Naive thymus-derived CD4-positive, alpha-beta T cell (primary cell): ENCODE results near the gene C14orf180. TPM values are rescaled to one million over a fixed set of nuclear protein-coding genes. Genes with fewer than 3 reads are reported as not detected.

Experiments
- ATAC-seq: fragments of 150-1000 bp; cut with Tn5 transposase; 2 replicates; pipeline ENCODE4 v1.10.0; 2021; ENCODE audit warnings: mild to moderate bottlenecking, moderate library complexity
- CTCF ChIA-PET: fragments of 350-600 bp; sonication (Branson Sonifier 250); formaldehyde crosslinking; loops from one replicate; lab custom pipeline; 2021; ENCODE audit warnings: antibody characterized with exemption; lab: Charles Lee
- POLR2A ChIA-PET: fragments of 350-600 bp; sonication (Branson Sonifier 250); formaldehyde crosslinking; loops from one replicate; lab custom pipeline; 2021; ENCODE audit warnings: antibody characterized with exemption, inconsistent platforms; lab: Charles Lee
- DNase-seq, 9 donors: peaks; one replicate each; pipeline versions ENCODE4 v3.0.0 to v3.0.0-alpha.2; 2020 to 2022; ENCODE audit warnings: mixed read lengths in 1 of 9
- H3K27ac ChIP-seq: one replicate; pipeline ENCODE4 v1.7.0; 2013; ENCODE audit warnings: mild to moderate bottlenecking, low read depth, low read length, moderate library complexity
- H3K27me3 ChIP-seq, 2 donors: one replicate each; pipeline ENCODE4 v1.7.0; 2013; ENCODE audit warnings: low read length in 2 of 2, mild to moderate bottlenecking in 2 of 2, moderate library complexity in 2 of 2; ENCODE audit not compliant: control insufficient read depth in 2 of 2, insufficient read depth in 2 of 2
- H3K36me3 ChIP-seq, 3 experiments: 1 replicate in 2 of 3; 2 replicates in 1 of 3; pipeline ENCODE4 v1.7.0; 2013; ENCODE audit warnings: low read length in 3 of 3, mild to moderate bottlenecking in 3 of 3, moderate library complexity in 1 of 3; ENCODE audit not compliant: insufficient read depth in 3 of 3, control insufficient read depth in 2 of 3
- H3K4me1 ChIP-seq, 2 donors: one replicate each; pipeline ENCODE4 v1.7.0; 2013; ENCODE audit warnings: low read length in 2 of 2, mild to moderate bottlenecking in 2 of 2, moderate library complexity in 1 of 2; ENCODE audit not compliant: control insufficient read depth in 2 of 2, insufficient read depth in 2 of 2
- H3K4me3 ChIP-seq: 2 replicates; pipeline ENCODE4 v1.7.0; 2013; ENCODE audit warnings: mild to moderate bottlenecking, low read length
- H3K9me3 ChIP-seq, 3 experiments: 1 replicate in 2 of 3; 2 replicates in 1 of 3; pipeline ENCODE4 v1.7.0; 2013; ENCODE audit warnings: low read length in 3 of 3; ENCODE audit not compliant: control insufficient read depth in 2 of 3
- H3K27ac Mint-ChIP-seq, 9 donors: one replicate each; pipeline ENCODE4 v1.8.0; 2020 to 2022; ENCODE audit warnings: mixed read lengths in 9 of 9, mild to moderate bottlenecking in 8 of 9, moderate library complexity in 5 of 9, inconsistent platforms in 2 of 9
- H3K27me3 Mint-ChIP-seq, 5 donors: one replicate each; pipeline ENCODE4 v1.8.0; 2021 to 2022; ENCODE audit warnings: mixed read lengths in 5 of 5, mild to moderate bottlenecking in 1 of 5
- H3K36me3 Mint-ChIP-seq, 5 donors: one replicate each; pipeline ENCODE4 v1.8.0; 2020 to 2022; ENCODE audit warnings: mixed read lengths in 5 of 5, mild to moderate bottlenecking in 3 of 5, inconsistent platforms in 1 of 5
- H3K4me1 Mint-ChIP-seq, 7 donors: one replicate each; pipeline ENCODE4 v1.8.0; 2020 to 2022; ENCODE audit warnings: mixed read lengths in 7 of 7, mild to moderate bottlenecking in 3 of 7, inconsistent platforms in 1 of 7
- H3K4me3 Mint-ChIP-seq, 10 donors: one replicate each; pipeline ENCODE4 v1.8.0; 2020 to 2022; ENCODE audit warnings: mild to moderate bottlenecking in 10 of 10, mixed read lengths in 10 of 10, moderate library complexity in 6 of 10, inconsistent platforms in 2 of 10
- H3K9me3 Mint-ChIP-seq, 11 donors: one replicate each; pipeline ENCODE4 v1.8.0; 2020 to 2022; ENCODE audit warnings: mixed read lengths in 11 of 11, mild to moderate bottlenecking in 4 of 11, inconsistent platforms in 1 of 11, moderate library complexity in 1 of 11
- intact Hi-C, 2 donors: fragments of 100-400 bp; cut with micrococcal nuclease; formaldehyde crosslinking; loops; one replicate each; pipeline ENCODE4 v1.15.1; 2023
- polyA plus RNA-seq, 2 donors: library from polyadenylated mRNA; unstranded; fragments of 300-500 nt; fragmentation: Illumina TruSeq; gene quantifications; one replicate each; pipeline ENCODE4 v1.2.3, GENCODE V29; 2021
- total RNA-seq, 6 experiments: library from RNA in 5 of 6; stranded (reverse) in 5 of 6; gene quantifications; 1 replicate in 5 of 6; 2 replicates in 1 of 6; pipeline ENCODE4 v1.2.3 and lab custom pipeline; 2021 to 2026

C14orf180 gene
- total and polyA plus RNA-seq, 7 experiments from 2014 or later: not detected

DNA sequence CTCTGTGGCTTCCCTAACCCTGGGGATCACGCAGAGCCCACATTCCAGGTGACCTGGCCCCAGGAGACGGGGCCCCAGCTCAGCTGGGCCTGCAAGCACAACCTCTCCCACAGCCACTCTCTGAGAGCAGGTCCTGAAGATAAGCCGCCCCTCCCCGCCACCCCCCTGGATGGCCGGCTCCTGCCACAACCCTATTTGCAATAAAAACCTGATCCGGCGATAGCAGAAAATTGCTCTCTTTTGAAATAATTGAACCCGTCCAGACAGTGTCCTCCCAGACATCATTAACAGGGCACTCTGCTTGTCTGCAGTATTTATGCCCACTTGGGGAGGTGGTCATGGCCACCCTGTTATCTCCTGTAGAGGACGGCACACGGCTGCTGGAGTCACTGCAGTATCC, 5.0 kb downstream of the C14orf180 start:
- no peak overlapping the region for H3K27ac ChIP-seq
- Mint-ChIP-seq H3K36me3 (no peaks in the 10 kb centered on the region), H3K4me1 (no peaks in the 10 kb centered on the region), H3K9me3 (no peaks in the 10 kb centered on the region), H3K27me3 (peaks cover 0 to 11% (median 4%) of the 10 kb centered on the region in 5 donors), H3K27ac (no peak overlapping the region), H3K4me3 (no peak overlapping the region)
- no peaks in the 10 kb centered on the region for H3K9me3 ChIP-seq
- intact Hi-C loops: no loop called here
- H3K36me3 ChIP-seq: no peaks in the 10 kb centered on the region
- no peak overlapping the region for H3K4me3 ChIP-seq
- H3K27me3 ChIP-seq: no peaks in the 10 kb centered on the region
- ChIA-PET CTCF (no interaction called here), POLR2A (no interaction called here)
- no peak for ATAC-seq
- H3K4me1 ChIP-seq: no peaks in the 10 kb centered on the region
- DNase-seq: no peak

DNA sequence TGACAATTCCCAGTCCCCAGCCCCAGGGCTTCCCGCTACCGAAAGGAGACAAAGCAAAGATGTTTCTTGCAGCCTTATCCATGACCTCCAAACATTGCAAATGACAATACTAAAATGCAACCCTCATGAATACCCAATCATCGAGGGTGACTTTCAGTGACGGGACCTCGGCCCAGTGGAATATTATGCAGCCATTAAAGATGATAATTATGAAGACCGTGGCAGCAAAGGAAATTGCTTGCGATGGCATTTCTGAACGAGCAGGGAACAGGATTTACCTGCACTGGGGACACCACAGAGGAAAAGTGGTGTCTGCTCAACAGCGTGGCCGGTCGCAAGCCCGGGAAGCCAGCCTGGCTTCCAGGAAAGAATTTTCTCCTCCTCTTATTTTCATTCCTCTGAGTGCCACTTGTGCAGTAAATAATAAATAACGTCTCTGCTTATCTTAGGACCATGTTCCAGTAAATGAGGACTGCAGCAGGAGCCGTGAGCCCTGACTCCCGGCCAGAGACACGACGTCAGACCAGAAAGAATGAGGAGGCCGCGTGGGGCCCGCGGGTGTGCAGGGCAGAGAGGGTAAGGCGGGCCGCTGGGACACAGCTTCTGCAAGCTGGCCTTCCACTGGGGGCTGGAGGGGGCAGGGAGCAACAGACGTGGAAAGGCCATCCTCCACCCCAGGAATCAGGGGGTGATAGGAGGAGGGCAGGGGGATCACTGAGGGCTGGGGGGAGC, 6.6 kb downstream of the C14orf180 start:
- DNase-seq: no peak
- no peak for ATAC-seq
- H3K27me3 Mint-ChIP-seq: peaks cover 0 to 11% (median 5%) of the 10 kb centered on the region in 5 donors
- Histone ChIP-seq H3K27ac (no peak overlapping the region), H3K4me1 (no peaks in the 10 kb centered on the region), H3K4me3 (no peak overlapping the region), H3K9me3 (no peaks in the 10 kb centered on the region), H3K36me3 (no peaks in the 10 kb centered on the region), H3K27me3 (no peaks in the 10 kb centered on the region)
- intact Hi-C loops: no loop called here
- no peaks in the 10 kb centered on the region for H3K4me1 Mint-ChIP-seq
- CTCF ChIA-PET: no interaction called here
- H3K4me3 Mint-ChIP-seq: no peak overlapping the region
- peak overlapping the region in 1 of 9 donors; percentile 16 for H3K27ac Mint-ChIP-seq
- H3K9me3 Mint-ChIP-seq: no peaks in the 10 kb centered on the region
- POLR2A ChIA-PET: no interaction called here
- no peaks in the 10 kb centered on the region for H3K36me3 Mint-ChIP-seq

DNA sequence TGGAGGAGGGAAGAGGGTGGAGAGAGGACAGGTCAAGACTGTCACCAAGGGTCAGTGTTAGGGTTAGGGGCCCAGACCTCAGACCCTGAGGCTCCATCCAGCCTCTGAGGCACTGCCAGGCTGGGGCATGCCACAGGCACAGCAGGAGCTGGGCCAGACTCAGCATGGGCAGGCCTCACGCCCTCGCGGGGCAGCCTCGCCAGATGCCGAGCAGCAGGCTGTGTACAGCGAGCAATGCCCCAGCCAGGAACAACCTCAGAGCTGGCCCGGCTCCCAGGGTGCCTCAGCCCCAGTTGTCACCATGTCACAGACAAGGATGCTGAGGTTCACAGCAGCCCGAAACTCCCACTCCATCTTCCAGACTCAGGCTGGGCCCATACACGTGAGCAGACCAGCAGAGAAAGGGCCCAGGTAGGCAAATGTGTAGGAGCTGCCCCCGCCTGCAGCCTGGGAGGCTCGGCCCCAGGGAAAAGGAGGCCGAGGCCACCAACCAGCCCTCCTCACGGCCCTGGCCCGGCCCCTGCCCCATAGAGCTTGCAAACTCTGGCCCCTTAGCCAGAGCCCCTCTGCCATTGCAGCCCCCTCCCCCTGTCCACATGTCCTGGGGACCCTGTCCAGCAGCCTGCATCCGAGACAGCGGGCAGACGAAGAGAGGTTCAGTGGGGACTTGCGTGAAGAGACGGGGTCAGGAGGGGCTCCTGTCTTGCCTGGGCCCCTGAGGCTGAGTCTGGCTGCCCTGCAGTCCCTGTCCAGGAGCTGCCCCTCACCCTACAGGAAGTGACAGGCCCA, 7.5 kb downstream of the C14orf180 start:
- Mint-ChIP-seq H3K9me3 (no peaks in the 10 kb centered on the region), H3K36me3 (no peaks in the 10 kb centered on the region), H3K4me3 (no peak overlapping the region), H3K27ac (no peak overlapping the region), H3K27me3 (peaks cover 0 to 12% (median 5%) of the 10 kb centered on the region in 5 donors), H3K4me1 (no peaks in the 10 kb centered on the region)
- no peak for DNase-seq
- no peaks in the 10 kb centered on the region for H3K36me3 ChIP-seq
- H3K4me3 ChIP-seq: no peak overlapping the region
- ChIA-PET CTCF (no interaction called here), POLR2A (no interaction called here)
- H3K9me3 ChIP-seq: no peaks in the 10 kb centered on the region
- no peak overlapping the region for H3K27ac ChIP-seq
- H3K4me1 ChIP-seq: no peaks in the 10 kb centered on the region
- no peak for ATAC-seq
- no peaks in the 10 kb centered on the region for H3K27me3 ChIP-seq
- intact Hi-C loops: no loop called here

- Mint-ChIP-seq H3K4me3 (no peak overlapping the region), H3K36me3 (no peaks in the 10 kb centered on the region), H3K27me3 (peaks cover 0 to 18% (median 7%) of the 10 kb centered on the region in 5 donors), H3K4me1 (peaks cover 0 to 1% (median 0%) of the 10 kb centered on the region in 7 donors), H3K9me3 (peaks cover 0 to 1% (median 0%) of the 10 kb centered on the region in 11 donors), H3K27ac (no peak overlapping the region)
- intact Hi-C loops: no loop called here
- CTCF ChIA-PET: no interaction called here
- H3K4me1 ChIP-seq: no peaks in the 10 kb centered on the region
- H3K27ac ChIP-seq: no peak overlapping the region
- no peaks in the 10 kb centered on the region for H3K27me3 ChIP-seq
- ATAC-seq (no peak), DNase-seq (no peak)
- no peak overlapping the region for H3K4me3 ChIP-seq
- H3K9me3 ChIP-seq: no peaks in the 10 kb centered on the region
- H3K36me3 ChIP-seq: no peaks in the 10 kb centered on the region
- POLR2A ChIA-PET: no interaction called here
These were observed 8.1 kb downstream of the C14orf180 start for GRCh38 chr14:104587641-104588040.

GRCh38 chr14:104588066-104588857, 8.7 kb downstream of the C14orf180 start:
- H3K27ac Mint-ChIP-seq: no peak overlapping the region
- intact Hi-C loops: no loop called here
- peaks cover 0 to 1% (median 0%) of the 10 kb centered on the region in 11 donors for H3K9me3 Mint-ChIP-seq

DNA sequence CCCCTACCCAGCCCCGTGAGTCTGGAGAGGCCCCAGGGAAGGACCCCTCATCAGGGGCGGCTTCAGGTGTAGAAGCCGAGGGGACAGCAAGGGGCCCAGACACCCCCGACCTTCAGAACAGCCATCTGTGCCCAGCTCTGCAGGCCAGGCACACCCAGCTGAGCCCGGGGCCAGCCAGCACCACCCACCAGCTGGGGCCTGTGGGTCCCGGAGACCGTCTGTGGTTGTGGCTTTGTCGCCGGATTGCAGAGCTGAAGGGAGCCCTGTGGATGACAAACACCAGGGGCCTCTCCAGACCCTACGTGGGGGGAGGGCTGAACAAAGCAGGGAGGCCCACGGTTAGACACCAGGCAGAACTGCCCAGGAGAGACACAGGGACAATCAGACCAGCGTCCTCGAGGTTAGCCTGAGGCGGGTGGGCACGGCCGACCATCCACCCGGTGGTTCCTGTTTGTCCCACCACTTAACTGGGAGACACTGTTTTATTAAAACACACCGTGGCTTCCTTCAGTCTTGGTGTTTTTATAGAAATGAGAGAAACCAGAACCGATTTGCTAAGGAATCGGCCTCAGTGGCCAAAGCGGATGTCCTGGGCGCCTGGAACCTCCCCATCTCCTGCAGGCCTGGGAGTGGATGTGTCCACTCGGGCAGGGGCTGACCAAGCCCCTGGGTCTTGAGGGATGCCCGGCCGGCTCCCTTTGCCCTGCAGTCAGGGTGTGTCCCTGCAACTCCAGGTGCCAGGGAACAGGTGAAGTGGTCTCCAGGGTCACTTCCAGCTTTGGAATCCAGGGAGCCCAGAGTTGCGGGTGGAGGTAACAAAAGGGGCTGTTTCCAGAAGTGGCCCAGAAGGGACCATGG, 10.0 kb downstream of the C14orf180 start:
- Mint-ChIP-seq H3K9me3 (peaks cover 0 to 1% (median 0%) of the 10 kb centered on the region in 11 donors), H3K4me3 (no peak overlapping the region), H3K36me3 (no peaks in the 10 kb centered on the region), H3K27ac (no peak overlapping the region), H3K4me1 (peaks cover 0 to 1% (median 0%) of the 10 kb centered on the region in 7 donors), H3K27me3 (peaks cover 0 to 13% (median 7%) of the 10 kb centered on the region in 5 donors)
- no peaks in the 10 kb centered on the region for H3K4me1 ChIP-seq
- no peak overlapping the region for H3K27ac ChIP-seq
- intact Hi-C loops: no loop called here
- no peaks in the 10 kb centered on the region for H3K27me3 ChIP-seq
- no peak overlapping the region for H3K4me3 ChIP-seq
- ATAC-seq: no peak
- H3K36me3 ChIP-seq: no peaks in the 10 kb centered on the region
- ChIA-PET POLR2A (no interaction called here), CTCF (no interaction called here)
- no peaks in the 10 kb centered on the region for H3K9me3 ChIP-seq
- DNase-seq: no peak

More at GRCh38 chr14:104588066-104588857, 8.7 kb downstream of the C14orf180 start:
- ChIA-PET POLR2A (no interaction called here), CTCF (no interaction called here)
- Mint-ChIP-seq H3K4me1 (peaks cover 0 to 1% (median 0%) of the 10 kb centered on the region in 7 donors), H3K4me3 (no peak overlapping the region), H3K36me3 (no peaks in the 10 kb centered on the region), H3K27me3 (peaks cover 0 to 18% (median 7%) of the 10 kb centered on the region in 5 donors)
- no peaks in the 10 kb centered on the region for H3K36me3 ChIP-seq
- DNase-seq: no peak
- H3K27me3 ChIP-seq: no peaks in the 10 kb centered on the region
- H3K4me1 ChIP-seq: no peaks in the 10 kb centered on the region
- ATAC-seq: no peak
- no peaks in the 10 kb centered on the region for H3K9me3 ChIP-seq
- no peak overlapping the region for H3K27ac ChIP-seq
- H3K4me3 ChIP-seq: no peak overlapping the region
